Neural cell (in vitro differentiated cells): Measurements from ENCODE around the gene UBL4A. TPM values are rescaled to one million over a fixed set of nuclear protein-coding genes. Genes with fewer than 3 reads are reported as not detected.

Experiments
- H2AFZ ChIP-seq: fragments of 200-600, 300-800 bp; sonication (generic), shearing (Covaris generic); 2 replicates; pipeline ENCODE4 v1.6.0; 2014; ENCODE audit warnings: low read depth, mild to moderate bottlenecking, antibody characterized with exemption, low read length, moderate library complexity
- H3F3A ChIP-seq: fragments of 200-600 bp; shearing (Covaris generic); 2 replicates; pipeline ENCODE4 v1.6.1; 2016; ENCODE audit warnings: mild to moderate bottlenecking, moderate library complexity, mixed read lengths, antibody characterized with exemption, low read length; ENCODE audit not compliant: insufficient read depth, poor library complexity, severe bottlenecking
- H3K27ac ChIP-seq: fragments of 200-600, 300-800 bp; sonication (generic), shearing (Covaris generic); 2 replicates; pipeline ENCODE4 v1.5.1; 2014; ENCODE audit warnings: mild to moderate bottlenecking, low read length, moderate library complexity
- H3K27me3 ChIP-seq: fragments of 300-800, 200-600 bp; sonication (generic), shearing (Covaris generic); 2 replicates; pipeline ENCODE4 v1.6.0; 2014; ENCODE audit warnings: mild to moderate bottlenecking, low read depth, low read length, moderate library complexity; ENCODE audit not compliant: insufficient read depth
- H3K36me3 ChIP-seq: fragments of 300-800, 200-600 bp; sonication (generic), shearing (Covaris generic); 2 replicates; pipeline ENCODE4 v1.5.1; 2014; ENCODE audit warnings: mild to moderate bottlenecking, antibody characterized with exemption, low read length, moderate library complexity; ENCODE audit not compliant: insufficient read depth
- H3K4me2 ChIP-seq: fragments of 300-800, 200-600 bp; sonication (generic), shearing (Covaris generic); 2 replicates; pipeline ENCODE4 v1.6.0; 2014; ENCODE audit warnings: mild to moderate bottlenecking, low read length
- H3K4me3 ChIP-seq: fragments of 300-800, 200-600 bp; sonication (generic), shearing (Covaris generic); 2 replicates; pipeline ENCODE4 v1.5.1; 2014; ENCODE audit warnings: mild to moderate bottlenecking, low read length, moderate library complexity
- H3K79me2 ChIP-seq: fragments of 200-600 bp; shearing (Covaris generic); replicated peaks from 2 replicates; pipeline ENCODE4 v1.6.0; 2014; ENCODE audit warnings: mild to moderate bottlenecking, low read length, moderate library complexity; ENCODE audit not compliant: insufficient read depth
- H3K9ac ChIP-seq: fragments of 300-800, 200-600 bp; sonication (generic), shearing (Covaris generic); 2 replicates; pipeline ENCODE4 v1.6.1; 2016; ENCODE audit warnings: mild to moderate bottlenecking, low read length, mixed read lengths
- H3K9me2 ChIP-seq: fragments of 200-600 bp; shearing (Covaris generic); 2 replicates; pipeline ENCODE4 v1.6.1; 2016; ENCODE audit warnings: mild to moderate bottlenecking, low read length, mixed read lengths; ENCODE audit not compliant: insufficient read depth
- H3K9me3 ChIP-seq: fragments of 200-600, 300-800 bp; sonication (generic), shearing (Covaris generic); 2 replicates; pipeline ENCODE4 v1.6.1; 2016; ENCODE audit warnings: mild to moderate bottlenecking, mixed run types, low read length, moderate library complexity, mixed read lengths
- H4K20me1 ChIP-seq: fragments of 200-600 bp; shearing (Covaris generic); 2 replicates; pipeline ENCODE4 v1.6.1; 2016; ENCODE audit warnings: mild to moderate bottlenecking, mixed run types; ENCODE audit not compliant: insufficient read depth
- EP300 ChIP-seq: fragments of 450-650 bp; conservative IDR thresholded peaks from 2 replicates; pipeline ENCODE4 v1.6.1; 2014; ENCODE audit warnings: antibody characterized with exemption, mild to moderate bottlenecking, moderate library complexity; ENCODE audit not compliant: poor library complexity, severe bottlenecking
- EZH2 ChIP-seq: fragments of 200-600, 300-800 bp; shearing (Covaris generic), sonication (generic); IDR thresholded peaks from 2 replicates; pipeline ENCODE4 v1.6.1; 2014; ENCODE audit warnings: antibody characterized with exemption, low read length, borderline replicate concordance, mild to moderate bottlenecking; ENCODE audit not compliant: insufficient read depth, poor library complexity, severe bottlenecking
- MXI1 ChIP-seq: fragments of 450-650 bp; conservative IDR thresholded peaks from 2 replicates; pipeline ENCODE4 v1.6.1; 2014; ENCODE audit warnings: antibody characterized with exemption, mild to moderate bottlenecking; ENCODE audit not compliant: poor library complexity, severe bottlenecking
- POLR2AphosphoS5 ChIP-seq: IDR thresholded peaks from 2 replicates; pipeline ENCODE4 v1.6.1; 2012
- RAD21 ChIP-seq: fragments of 450-650 bp; conservative IDR thresholded peaks from 2 replicates; pipeline ENCODE4 v1.6.1; 2014; ENCODE audit warnings: antibody characterized with exemption, mild to moderate bottlenecking, moderate library complexity
- REST ChIP-seq: IDR thresholded peaks from 2 replicates; pipeline ENCODE4 v1.6.1; 2012; ENCODE audit warnings: borderline replicate concordance
- SMC3 ChIP-seq: fragments of 450-650 bp; conservative IDR thresholded peaks from 2 replicates; pipeline ENCODE4 v1.6.1; 2014; ENCODE audit warnings: antibody characterized with exemption, mild to moderate bottlenecking, moderate library complexity; ENCODE audit not compliant: poor library complexity
- TAF1 ChIP-seq: IDR thresholded peaks from 2 replicates; pipeline ENCODE4 v1.6.1; 2012; ENCODE audit warnings: low read depth
- polyA plus RNA-seq: library from polyadenylated mRNA; depleted of rRNA; stranded (reverse); fragments of >200 nt; gene quantifications from 2 replicates; pipeline ENCODE4 v1.2.3, GENCODE V29; 2014
- TF ChIP-seq, protein P1 (sequence below): fragments of 450-650 bp; IDR thresholded peaks from 2 replicates; pipeline ENCODE4 v1.5.1; 2014; ENCODE audit warnings: antibody characterized with exemption, mild to moderate bottlenecking, moderate library complexity; ENCODE audit not compliant: poor library complexity, severe bottlenecking

The UBL4A gene
- polyA plus RNA-seq, 1 donor from 2014 or later: 28.5 TPM

DNA sequence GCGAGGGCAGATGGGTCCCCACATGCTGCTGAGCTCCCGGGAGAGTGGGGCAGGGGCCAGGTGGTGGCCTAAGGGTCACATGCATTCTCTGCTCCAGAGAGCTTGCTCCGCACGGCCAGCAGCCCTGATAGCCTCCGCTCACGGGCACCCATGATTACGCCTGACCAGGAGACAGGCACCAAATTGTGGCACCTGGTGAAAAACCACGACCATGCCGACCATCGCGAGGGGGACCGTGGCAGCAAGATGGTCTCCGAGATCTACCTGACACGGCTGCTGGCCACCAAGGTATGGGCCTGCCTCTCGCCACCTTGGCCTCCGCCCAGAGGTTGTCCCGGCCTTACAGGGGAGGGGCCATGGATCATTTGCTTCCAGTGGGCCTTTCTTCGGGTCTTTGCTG lies 16.5 kb downstream of the UBL4A start:
- Histone ChIP-seq H3K9me3 (no peaks in the 10 kb centered on the region), H3K4me3 (no peak overlapping the region), H2AFZ (no peak overlapping the region), H3K36me3 (no peaks in the 10 kb centered on the region), H3K79me2 (no peaks in the 10 kb centered on the region), H3F3A (no peaks in the 10 kb centered on the region), H3K4me2 (no peak overlapping the region), H4K20me1 (no peaks in the 10 kb centered on the region), H3K27me3 (no peaks in the 10 kb centered on the region), H3K9me2 (no peaks in the 10 kb centered on the region), H3K9ac (no peak overlapping the region), H3K27ac (no peak overlapping the region)
- no peak for TF ChIP-seq EZH2
- no peak for TF ChIP-seq REST
- no peak for TF ChIP-seq MXI1
- TF ChIP-seq, protein P1, sequence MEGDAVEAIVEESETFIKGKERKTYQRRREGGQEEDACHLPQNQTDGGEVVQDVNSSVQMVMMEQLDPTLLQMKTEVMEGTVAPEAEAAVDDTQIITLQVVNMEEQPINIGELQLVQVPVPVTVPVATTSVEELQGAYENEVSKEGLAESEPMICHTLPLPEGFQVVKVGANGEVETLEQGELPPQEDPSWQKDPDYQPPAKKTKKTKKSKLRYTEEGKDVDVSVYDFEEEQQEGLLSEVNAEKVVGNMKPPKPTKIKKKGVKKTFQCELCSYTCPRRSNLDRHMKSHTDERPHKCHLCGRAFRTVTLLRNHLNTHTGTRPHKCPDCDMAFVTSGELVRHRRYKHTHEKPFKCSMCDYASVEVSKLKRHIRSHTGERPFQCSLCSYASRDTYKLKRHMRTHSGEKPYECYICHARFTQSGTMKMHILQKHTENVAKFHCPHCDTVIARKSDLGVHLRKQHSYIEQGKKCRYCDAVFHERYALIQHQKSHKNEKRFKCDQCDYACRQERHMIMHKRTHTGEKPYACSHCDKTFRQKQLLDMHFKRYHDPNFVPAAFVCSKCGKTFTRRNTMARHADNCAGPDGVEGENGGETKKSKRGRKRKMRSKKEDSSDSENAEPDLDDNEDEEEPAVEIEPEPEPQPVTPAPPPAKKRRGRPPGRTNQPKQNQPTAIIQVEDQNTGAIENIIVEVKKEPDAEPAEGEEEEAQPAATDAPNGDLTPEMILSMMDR: no peak
- TF ChIP-seq TAF1: no peak
- no peak for TF ChIP-seq POLR2AphosphoS5
- no peak for TF ChIP-seq SMC3
- no peak for TF ChIP-seq EP300
- TF ChIP-seq RAD21: no peak

DNA sequence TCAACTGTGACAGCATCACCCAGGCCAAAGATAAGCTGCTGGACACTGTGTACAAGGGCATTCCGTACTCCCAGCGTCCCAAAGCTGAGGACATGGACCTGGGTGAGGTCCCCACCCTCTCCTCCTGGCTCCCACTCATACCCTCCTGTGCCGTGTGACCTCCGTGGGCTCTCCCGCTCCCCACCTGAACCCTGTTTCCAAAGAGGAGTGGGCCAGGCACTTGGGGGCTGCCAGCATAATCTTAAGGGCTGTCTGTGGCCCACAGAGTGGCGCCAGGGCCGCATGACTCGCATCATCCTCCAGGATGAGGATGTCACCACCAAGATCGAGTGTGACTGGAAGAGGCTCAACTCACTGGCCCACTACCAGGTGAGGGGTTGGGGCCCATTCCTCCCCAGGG lies 17.3 kb downstream of the UBL4A start:
- Histone ChIP-seq H3F3A (no peaks in the 10 kb centered on the region), H3K27me3 (no peaks in the 10 kb centered on the region), H3K4me2 (no peak overlapping the region), H3K9me3 (no peaks in the 10 kb centered on the region), H3K79me2 (no peaks in the 10 kb centered on the region), H2AFZ (no peak overlapping the region), H3K4me3 (no peak overlapping the region), H3K9ac (no peak overlapping the region), H3K9me2 (no peaks in the 10 kb centered on the region), H3K27ac (no peak overlapping the region), H4K20me1 (no peaks in the 10 kb centered on the region), H3K36me3 (no peaks in the 10 kb centered on the region)
- no peak for TF ChIP-seq RAD21
- TF ChIP-seq TAF1: no peak
- TF ChIP-seq, protein P1: no peak
- no peak for TF ChIP-seq EZH2
- TF ChIP-seq SMC3: no peak
- no peak for TF ChIP-seq MXI1
- no peak for TF ChIP-seq POLR2AphosphoS5
- TF ChIP-seq EP300: no peak
- no peak for TF ChIP-seq REST
